ENCODE data around the gene KLF15.

KLF15 gene

GRCh38 chr3:126394179-126394976, 37.2 kb upstream of the KLF15 start, which contains the start of gene CFAP100:
Gene CFAP100 (plus strand): TSS chr3:126394909. CDS start chr3:126396001, 1,092 bp downstream.
- Mint-ChIP-seq H3K27me3 (peaks cover 31% of the 10 kb centered on the region), H3K27ac (no peak within 1 kb of the TSS), H3K4me3 (no peak within 1 kb of the TSS), H3K36me3 (no peaks in the 10 kb centered on the region), H3K4me1 (ENCODE audit: low read depth) (peaks cover 7% of the 10 kb centered on the region), H3K9me3 (ENCODE audit: low read depth) (no peaks in the 10 kb centered on the region)

GRCh38 chr3:126393563-126393962, 36.4 kb upstream of the KLF15 start:
- Mint-ChIP-seq H3K4me1 (ENCODE audit: low read depth) (peaks cover 7% of the 10 kb centered on the region), H3K9me3 (ENCODE audit: low read depth) (no peaks in the 10 kb centered on the region), H3K27ac (no peak overlapping the region), H3K4me3 (no peak overlapping the region), H3K36me3 (no peaks in the 10 kb centered on the region), H3K27me3 (peaks cover 31% of the 10 kb centered on the region)

- Mint-ChIP-seq H3K27me3 (peaks cover 31% of the 10 kb centered on the region), H3K36me3 (no peaks in the 10 kb centered on the region), H3K4me3 (no peak overlapping the region), H3K9me3 (ENCODE audit: low read depth) (no peaks in the 10 kb centered on the region), H3K27ac (no peak overlapping the region), H3K4me1 (ENCODE audit: low read depth) (peaks cover 7% of the 10 kb centered on the region)
Measured at GRCh38 chr3:126392246-126392645, 35.0 kb upstream of the KLF15 start.

GRCh38 chr3:126391631-126392030, 34.4 kb upstream of the KLF15 start:
- no peak overlapping the region for H3K27ac Mint-ChIP-seq
- H3K4me3 Mint-ChIP-seq = no peak overlapping the region
- H3K27me3 Mint-ChIP-seq = peaks cover 31% of the 10 kb centered on the region
- H3K9me3 Mint-ChIP-seq (ENCODE audit: low read depth) = no peaks in the 10 kb centered on the region
- H3K4me1 Mint-ChIP-seq (ENCODE audit: low read depth) = peaks cover 7% of the 10 kb centered on the region
- H3K36me3 Mint-ChIP-seq = no peaks in the 10 kb centered on the region

- no peaks in the 10 kb centered on the region for H3K9me3 Mint-ChIP-seq (ENCODE audit: low read depth)
- H3K4me3 Mint-ChIP-seq = no peak overlapping the region
- H3K36me3 Mint-ChIP-seq = no peaks in the 10 kb centered on the region
- peaks cover 31% of the 10 kb centered on the region for H3K27me3 Mint-ChIP-seq
- H3K4me1 Mint-ChIP-seq (ENCODE audit: low read depth) = peaks cover 7% of the 10 kb centered on the region
- no peak overlapping the region for H3K27ac Mint-ChIP-seq
Measured at GRCh38 chr3:126390751-126391150, 33.5 kb upstream of the KLF15 start.

- H3K4me3 Mint-ChIP-seq = no peak overlapping the region
- no peaks in the 10 kb centered on the region for H3K36me3 Mint-ChIP-seq
- H3K27ac Mint-ChIP-seq = no peak overlapping the region
- H3K9me3 Mint-ChIP-seq (ENCODE audit: low read depth) = no peaks in the 10 kb centered on the region
- H3K27me3 Mint-ChIP-seq = peaks cover 30% of the 10 kb centered on the region
- peaks cover 7% of the 10 kb centered on the region for H3K4me1 Mint-ChIP-seq (ENCODE audit: low read depth)
Measured at GRCh38 chr3:126390201-126390600, 33.0 kb upstream of the KLF15 start.

GRCh38 chr3:126389794-126390146, 32.6 kb upstream of the KLF15 start:
- Mint-ChIP-seq H3K9me3 (ENCODE audit: low read depth) (no peaks in the 10 kb centered on the region), H3K27ac (no peak overlapping the region), H3K4me1 (ENCODE audit: low read depth) (peaks cover 7% of the 10 kb centered on the region), H3K4me3 (peak overlapping the region; percentile 69), H3K27me3 (peaks cover 32% of the 10 kb centered on the region), H3K36me3 (no peaks in the 10 kb centered on the region)

- Mint-ChIP-seq H3K27ac (no peak overlapping the region), H3K4me3 (peak overlapping the region; percentile 69), H3K27me3 (peaks cover 33% of the 10 kb centered on the region), H3K36me3 (no peaks in the 10 kb centered on the region), H3K9me3 (ENCODE audit: low read depth) (no peaks in the 10 kb centered on the region), H3K4me1 (ENCODE audit: low read depth) (peaks cover 7% of the 10 kb centered on the region)
Measured at GRCh38 chr3:126389112-126389793, 32.0 kb upstream of the KLF15 start.

GRCh38 chr3:126381966-126382365, 24.8 kb upstream of the KLF15 start:
- Mint-ChIP-seq H3K9me3 (ENCODE audit: low read depth) (no peaks in the 10 kb centered on the region), H3K4me1 (ENCODE audit: low read depth) (no peaks in the 10 kb centered on the region), H3K36me3 (no peaks in the 10 kb centered on the region)

GRCh38 chr3:126380011-126380768, 23.0 kb upstream of the KLF15 start:
- Mint-ChIP-seq H3K27ac (no peak overlapping the region), H3K27me3 (peaks cover 17% of the 10 kb centered on the region), H3K36me3 (no peaks in the 10 kb centered on the region), H3K4me3 (no peak overlapping the region), H3K9me3 (ENCODE audit: low read depth) (no peaks in the 10 kb centered on the region), H3K4me1 (ENCODE audit: low read depth) (no peaks in the 10 kb centered on the region)

More at GRCh38 chr3:126381966-126382365, 24.8 kb upstream of the KLF15 start:
- Mint-ChIP-seq H3K27me3 (peaks cover 20% of the 10 kb centered on the region), H3K4me3 (no peak overlapping the region), H3K27ac (no peak overlapping the region)

- Mint-ChIP-seq H3K9me3 (ENCODE audit: low read depth) (no peaks in the 10 kb centered on the region), H3K4me1 (ENCODE audit: low read depth) (no peaks in the 10 kb centered on the region), H3K36me3 (no peaks in the 10 kb centered on the region), H3K4me3 (no peak overlapping the region), H3K27me3 (peaks cover 7% of the 10 kb centered on the region), H3K27ac (no peak overlapping the region)
Measured at GRCh38 chr3:126378341-126378751, 21.1 kb upstream of the KLF15 start.

- Mint-ChIP-seq H3K27me3 (peaks cover 5% of the 10 kb centered on the region), H3K4me1 (ENCODE audit: low read depth) (no peaks in the 10 kb centered on the region), H3K4me3 (no peak overlapping the region), H3K36me3 (no peaks in the 10 kb centered on the region), H3K27ac (no peak overlapping the region), H3K9me3 (ENCODE audit: low read depth) (no peaks in the 10 kb centered on the region)
Measured at GRCh38 chr3:126377211-126377610, 20.0 kb upstream of the KLF15 start.

GRCh38 chr3:126376444-126376843, 19.2 kb upstream of the KLF15 start:
- no peak overlapping the region for H3K27ac Mint-ChIP-seq
- H3K27me3 Mint-ChIP-seq = peaks cover 3% of the 10 kb centered on the region
- H3K36me3 Mint-ChIP-seq = no peaks in the 10 kb centered on the region
- no peaks in the 10 kb centered on the region for H3K4me1 Mint-ChIP-seq (ENCODE audit: low read depth)
- no peaks in the 10 kb centered on the region for H3K9me3 Mint-ChIP-seq (ENCODE audit: low read depth)
- no peak overlapping the region for H3K4me3 Mint-ChIP-seq

- Mint-ChIP-seq H3K27ac (no peak overlapping the region), H3K4me3 (no peak overlapping the region), H3K36me3 (no peaks in the 10 kb centered on the region), H3K9me3 (ENCODE audit: low read depth) (no peaks in the 10 kb centered on the region), H3K4me1 (ENCODE audit: low read depth) (no peaks in the 10 kb centered on the region), H3K27me3 (peaks cover 3% of the 10 kb centered on the region)
Measured at GRCh38 chr3:126375835-126376331, 18.7 kb upstream of the KLF15 start.
